ENCODE measurements around the gene FXN.
"Not testable (repeated sequence)": the region's sequence is repeated elsewhere in the genome, so short reads cannot be mapped to it uniquely, and the experiment has no call there.

- not testable (repeated sequence) for TF ChIP-seq GATA1 (IDR thresholded peaks at IDR 0.05; ENCODE audit: low read depth, low read length); POLR2A (IDR thresholded peaks at IDR 0.05; ENCODE audit: low read length)
Observed at GRCh38 chr9:69112646-69113045, 77.1 kb downstream of the FXN start.
